ENCODE measurements around the gene KCNQ4.

The KCNQ4 gene

DNA sequence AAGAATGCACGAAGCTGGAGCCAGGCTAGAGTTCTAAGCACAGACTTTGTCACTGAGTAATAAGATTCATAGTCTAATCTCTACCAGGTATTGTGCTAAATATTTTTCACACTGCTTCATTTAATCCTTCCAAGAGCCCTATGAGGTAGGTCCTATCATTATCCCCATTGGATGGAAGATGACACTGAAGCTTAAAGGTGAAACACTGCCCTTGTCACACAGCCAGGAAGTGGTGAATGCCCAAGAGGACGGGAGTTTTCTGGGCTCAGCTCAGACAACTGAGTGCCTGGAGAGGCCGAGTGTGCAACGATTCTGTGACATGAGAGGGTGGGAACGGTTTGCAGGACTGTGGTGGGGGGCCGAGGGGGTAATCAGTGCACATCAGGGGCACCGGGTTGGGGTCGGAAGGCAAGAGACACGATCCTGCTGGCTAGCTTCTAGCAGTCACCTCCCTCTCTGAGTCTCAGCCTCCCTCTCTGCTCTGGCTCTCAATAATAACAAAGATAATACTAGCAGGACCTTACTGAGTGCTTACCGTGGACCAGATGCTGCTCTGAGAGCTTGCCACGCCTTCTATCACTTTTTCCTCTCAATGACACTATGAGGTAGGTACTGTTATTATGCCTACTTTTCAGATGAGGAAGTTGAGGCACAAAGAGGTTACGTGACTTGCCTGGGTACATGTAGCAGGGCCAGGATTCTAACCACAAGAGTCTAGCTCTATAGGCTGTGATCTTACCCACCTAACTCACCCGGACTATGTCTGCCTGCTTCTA is 12.4 kb downstream of the KCNQ4 start:
- no peak for DNase-seq (ENCODE audit: low read depth)

DNA sequence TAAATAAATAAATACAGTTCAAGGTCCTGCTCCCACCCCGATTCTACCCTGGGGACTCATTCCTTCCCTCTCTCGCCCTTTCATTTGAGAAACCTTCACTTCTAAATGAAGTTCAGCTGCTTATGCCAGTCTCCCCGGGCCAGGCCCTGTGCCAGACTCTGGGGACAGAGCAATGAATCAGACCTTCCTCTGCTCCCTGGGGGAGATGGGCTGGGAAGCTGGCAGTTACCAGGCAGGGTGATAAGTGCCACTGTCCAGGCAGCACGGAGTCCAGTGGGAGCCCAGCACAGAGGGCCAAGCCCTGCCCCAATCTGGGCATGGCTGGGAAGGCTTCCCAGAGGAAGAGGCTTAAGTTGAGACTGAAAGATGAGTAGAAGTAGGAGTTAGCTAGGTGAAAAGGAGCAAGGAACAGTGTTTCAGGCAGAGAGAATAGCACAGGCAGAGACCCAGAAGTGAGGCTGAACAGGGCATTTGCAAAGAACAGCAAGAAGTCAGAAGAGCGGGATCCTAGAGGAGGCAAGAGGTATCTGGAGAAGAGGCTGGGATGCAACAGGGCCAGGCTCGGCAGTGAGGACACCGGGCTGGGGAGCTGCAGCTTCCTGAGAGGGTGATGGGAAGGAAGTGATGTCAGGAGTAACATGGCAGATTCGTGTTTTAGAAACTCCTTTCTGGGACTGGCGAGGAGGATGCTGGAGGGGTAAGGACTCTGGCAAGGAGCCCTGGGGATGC is 13.5 kb downstream of the KCNQ4 start:
- no peak for DNase-seq (ENCODE audit: low read depth)

GRCh38 chr1:40797668-40798010 is 14.1 kb downstream of the KCNQ4 start:
- DNase-seq (ENCODE audit: low read depth): no peak

- no peak for DNase-seq (ENCODE audit: low read depth)
Measured at GRCh38 chr1:40798366-40799281, 15.0 kb downstream of the KCNQ4 start.

DNA sequence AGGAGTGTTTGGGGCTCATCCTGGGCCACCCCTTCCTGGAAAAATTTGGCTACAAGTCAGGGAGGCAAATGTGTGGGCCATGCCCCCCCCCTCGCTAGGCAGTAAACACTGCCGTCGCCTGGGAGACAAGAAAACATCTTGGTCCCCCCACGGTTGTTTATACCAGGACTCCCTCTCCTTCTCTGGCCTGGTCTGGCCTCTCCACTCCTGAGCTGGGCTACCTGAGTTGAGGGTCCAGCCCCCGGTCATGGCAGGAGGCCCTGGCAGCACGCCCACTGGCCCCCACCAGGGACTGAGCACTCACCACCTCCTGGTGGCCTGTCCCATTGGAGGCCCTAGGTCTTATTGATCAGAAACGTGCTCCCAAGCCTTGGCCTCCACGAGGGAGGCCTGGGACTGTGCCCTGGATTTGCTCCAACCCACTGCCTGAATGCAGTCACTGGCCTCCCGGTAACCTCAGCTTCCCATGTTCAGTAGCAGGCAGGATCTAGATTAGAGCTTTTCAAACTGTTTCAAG is 15.8 kb downstream of the KCNQ4 start:
- peak; percentile 32 for DNase-seq (ENCODE audit: low read depth)

DNA sequence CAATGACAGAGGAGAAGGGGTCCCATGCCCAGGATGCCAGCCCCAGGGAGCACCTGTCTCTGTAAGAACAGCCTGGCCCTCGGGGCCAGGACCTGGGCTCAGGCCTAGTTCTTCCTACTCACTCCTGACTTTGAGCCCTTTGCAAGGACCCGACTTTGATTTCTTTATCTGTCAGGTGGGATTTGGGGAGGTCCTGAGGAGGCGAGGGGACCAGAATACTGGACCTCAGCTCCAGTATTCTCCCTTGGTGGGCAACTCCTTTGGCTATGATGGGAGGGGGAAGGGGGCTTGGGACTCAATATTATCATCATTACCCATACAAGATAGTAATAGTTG is 18.1 kb downstream of the KCNQ4 start:
- DNase-seq (ENCODE audit: low read depth): no peak

DNA sequence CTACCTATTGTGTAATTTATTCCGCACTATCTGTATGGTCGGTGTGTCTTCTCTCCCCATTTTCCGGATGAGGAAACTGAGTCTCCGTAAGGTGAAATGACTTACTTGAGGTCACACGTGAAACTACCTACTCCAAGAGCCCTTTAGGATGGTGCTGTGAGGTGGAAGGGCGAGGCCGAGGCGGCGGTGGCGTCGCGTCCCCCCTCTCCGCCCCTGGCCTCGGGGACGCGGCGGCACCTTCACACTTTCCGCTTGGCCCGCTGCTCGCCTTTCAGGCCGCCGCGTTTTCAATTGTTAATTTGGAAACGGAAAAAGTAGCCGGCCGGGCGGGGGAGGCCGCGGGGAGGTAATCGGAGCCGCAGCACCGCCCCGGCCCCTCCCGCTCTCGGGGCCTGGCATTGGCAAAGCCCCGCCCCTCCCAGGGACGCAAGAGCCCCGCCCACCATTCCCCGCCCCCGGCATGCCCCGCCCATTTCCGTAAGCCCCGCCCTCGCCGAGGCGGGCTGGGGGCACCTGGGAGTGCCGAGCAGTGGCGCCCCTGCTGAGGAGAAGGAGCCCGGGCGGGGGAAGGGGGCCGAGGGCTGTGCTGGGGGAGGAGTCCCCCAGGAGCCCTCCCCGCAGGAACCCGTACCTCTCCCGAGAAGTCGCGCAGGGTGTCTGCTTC is 18.6 kb downstream of the KCNQ4 start:
- peak; percentile 47 for DNase-seq (ENCODE audit: low read depth)

DNA sequence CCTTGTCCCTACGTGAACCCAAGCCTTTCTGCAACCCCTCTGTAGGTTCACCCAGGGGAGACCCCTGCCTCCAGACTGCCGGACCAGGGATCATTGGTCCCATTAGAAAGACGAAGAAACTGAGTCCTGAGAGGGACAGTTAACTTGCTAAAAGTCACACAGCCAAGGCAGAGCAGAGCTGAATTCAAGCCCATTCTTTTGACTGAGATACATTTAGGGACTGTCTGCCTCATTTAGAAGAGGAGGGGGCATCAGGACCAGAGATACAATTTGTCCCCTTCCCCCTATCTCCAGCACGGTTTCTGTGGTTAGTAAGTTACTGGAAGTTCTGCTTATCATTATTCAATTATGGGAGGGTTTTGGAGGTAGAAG is 19.1 kb downstream of the KCNQ4 start:
- no peak for DNase-seq (ENCODE audit: low read depth)

- DNase-seq (ENCODE audit: low read depth): no peak
Measured at GRCh38 chr1:40803447-40803846, 19.9 kb downstream of the KCNQ4 start.

DNA sequence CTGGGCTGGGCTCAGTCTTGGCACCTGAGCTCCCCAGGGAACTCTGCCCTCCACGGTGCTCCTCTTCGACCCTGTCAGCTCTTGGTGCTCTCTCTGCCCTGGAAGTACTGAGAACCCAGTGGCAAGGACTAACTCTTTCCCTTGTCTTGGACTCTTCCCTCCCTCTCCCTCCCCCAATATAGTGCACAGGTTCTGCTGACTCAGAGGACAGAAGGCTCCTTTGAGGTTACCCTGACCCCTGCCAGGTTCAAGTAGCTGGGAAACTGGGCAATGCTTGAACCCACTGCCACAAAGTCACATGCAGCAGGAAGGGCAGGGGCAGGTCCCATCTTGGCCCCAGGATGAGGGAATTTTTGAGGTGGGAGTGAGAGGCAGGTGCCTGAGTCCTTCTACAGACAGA is 20.3 kb downstream of the KCNQ4 start:
- DNase-seq (ENCODE audit: low read depth): no peak

DNA sequence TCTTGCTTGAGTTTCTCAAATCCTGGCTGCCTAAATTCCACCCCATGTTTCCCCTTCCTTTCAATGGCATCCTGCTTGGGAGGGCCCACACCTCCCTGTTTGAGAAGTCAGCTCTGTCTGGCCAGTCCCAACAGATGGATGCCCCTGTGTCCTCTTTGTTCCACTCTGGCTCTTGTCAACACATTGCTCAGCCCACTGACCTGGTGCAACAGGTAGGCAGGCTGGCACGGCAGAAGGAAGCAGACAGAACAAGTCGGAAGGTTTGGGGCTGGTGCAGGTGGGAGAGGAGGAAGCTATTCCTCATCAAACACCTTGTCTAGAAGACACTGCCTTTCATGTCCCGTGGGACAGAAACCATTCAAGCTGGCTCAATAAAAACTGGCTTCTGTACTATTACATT is 22.7 kb downstream of the KCNQ4 start:
- no peak for DNase-seq (ENCODE audit: low read depth)

- DNase-seq (ENCODE audit: low read depth): no peak
Measured at GRCh38 chr1:40806731-40807695, 23.4 kb downstream of the KCNQ4 start.

DNA sequence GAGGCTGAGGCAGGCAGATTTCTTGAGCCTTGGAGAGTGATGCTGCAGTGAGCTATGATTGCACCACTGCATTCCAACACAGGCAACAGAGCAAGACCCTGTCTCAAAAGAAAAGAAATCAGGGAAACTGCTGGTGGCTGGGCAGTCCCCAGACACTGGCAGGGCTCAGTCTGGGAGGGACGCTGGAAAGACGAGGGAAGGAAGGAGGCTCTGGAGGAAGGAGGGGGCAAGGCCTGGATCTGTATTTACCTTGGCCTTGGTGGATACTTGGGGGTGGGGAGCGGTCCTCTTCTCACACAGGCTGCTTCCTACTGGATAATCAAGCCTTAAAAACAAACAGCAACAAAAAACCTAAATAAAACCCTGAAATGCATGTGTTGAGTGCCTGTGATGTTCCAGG is 24.4 kb downstream of the KCNQ4 start:
- DNase-seq (ENCODE audit: low read depth): no peak

DNA sequence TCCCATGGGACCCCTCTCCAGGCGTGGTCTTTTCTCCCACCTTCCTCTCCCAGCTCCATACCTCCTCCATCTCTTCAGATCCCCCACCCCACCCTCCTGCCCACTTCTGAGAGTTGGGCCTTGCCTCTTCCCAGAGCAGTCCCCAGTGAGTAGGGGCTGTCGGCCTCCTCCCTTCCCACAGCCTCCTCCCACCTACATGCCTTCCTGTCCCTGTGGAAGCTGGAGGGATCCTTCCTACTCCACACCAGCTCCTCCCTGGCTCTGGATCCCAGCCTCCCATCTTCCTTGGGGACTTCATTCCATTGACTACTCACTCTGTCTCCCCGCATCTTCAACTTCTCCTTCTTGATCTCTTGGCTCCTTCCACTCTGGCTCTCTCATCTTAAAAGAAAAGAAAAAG is 24.9 kb downstream of the KCNQ4 start:
- no peak for DNase-seq (ENCODE audit: low read depth)

- DNase-seq (ENCODE audit: low read depth): no peak
Measured at GRCh38 chr1:40808909-40809308, 25.3 kb downstream of the KCNQ4 start.

DNA sequence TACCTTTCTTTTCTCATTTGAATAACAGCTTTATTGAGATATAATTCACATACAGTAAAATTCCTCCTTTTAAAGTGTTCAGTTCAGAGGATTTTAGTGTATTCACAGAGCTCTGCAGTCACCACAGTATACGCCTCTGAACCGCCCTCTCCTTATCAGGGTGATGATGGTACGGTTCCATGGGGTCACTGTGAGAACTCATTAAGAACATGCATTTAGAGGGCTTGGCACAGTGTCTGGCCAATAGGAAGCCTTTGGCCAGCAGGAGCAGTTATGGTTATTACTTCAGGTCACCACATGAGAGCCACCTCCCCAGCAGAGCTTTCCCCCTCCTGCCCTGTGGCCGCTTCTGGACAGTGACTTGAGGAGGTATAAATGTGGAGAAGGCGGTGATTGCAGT is 27.3 kb downstream of the KCNQ4 start:
- no peak for DNase-seq (ENCODE audit: low read depth)

GRCh38 chr1:40815420-40815819 is 31.8 kb downstream of the KCNQ4 start:
- no peak for DNase-seq (ENCODE audit: low read depth)

- no peak for DNase-seq (ENCODE audit: low read depth)
Measured at GRCh38 chr1:40817791-40818263, 34.2 kb downstream of the KCNQ4 start.

DNA sequence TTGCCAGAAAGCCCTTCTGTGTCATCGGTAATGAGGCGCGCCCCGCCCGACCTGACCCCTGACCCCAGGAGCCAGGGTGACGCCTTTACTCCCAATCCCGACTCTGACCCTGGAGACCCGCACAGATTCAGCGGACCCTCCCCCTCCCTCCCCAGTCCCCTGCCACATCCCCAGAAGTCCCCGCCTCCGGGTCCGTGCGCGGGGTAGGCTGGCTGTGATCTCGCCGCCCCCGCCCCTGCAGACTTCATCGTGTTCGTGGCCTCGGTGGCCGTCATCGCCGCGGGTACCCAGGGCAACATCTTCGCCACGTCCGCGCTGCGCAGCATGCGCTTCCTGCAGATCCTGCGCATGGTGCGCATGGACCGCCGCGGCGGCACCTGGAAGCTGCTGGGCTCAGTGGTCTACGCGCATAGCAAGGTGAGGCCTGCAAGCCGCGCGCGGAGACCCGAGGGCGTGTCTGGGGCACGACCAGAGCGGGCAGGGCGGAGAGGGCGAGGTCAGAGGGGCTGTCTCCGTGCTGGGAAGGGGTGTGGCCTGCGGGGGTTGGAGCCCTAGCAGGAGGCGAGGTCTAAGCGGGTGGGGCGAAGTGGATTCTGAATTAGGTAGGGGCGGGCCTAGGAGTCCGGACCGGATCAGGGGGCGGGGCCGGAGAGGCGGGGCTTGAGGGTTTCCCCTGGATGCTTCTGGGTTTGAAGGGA is 34.8 kb downstream of the KCNQ4 start:
- DNase-seq (ENCODE audit: low read depth): no peak

DNA sequence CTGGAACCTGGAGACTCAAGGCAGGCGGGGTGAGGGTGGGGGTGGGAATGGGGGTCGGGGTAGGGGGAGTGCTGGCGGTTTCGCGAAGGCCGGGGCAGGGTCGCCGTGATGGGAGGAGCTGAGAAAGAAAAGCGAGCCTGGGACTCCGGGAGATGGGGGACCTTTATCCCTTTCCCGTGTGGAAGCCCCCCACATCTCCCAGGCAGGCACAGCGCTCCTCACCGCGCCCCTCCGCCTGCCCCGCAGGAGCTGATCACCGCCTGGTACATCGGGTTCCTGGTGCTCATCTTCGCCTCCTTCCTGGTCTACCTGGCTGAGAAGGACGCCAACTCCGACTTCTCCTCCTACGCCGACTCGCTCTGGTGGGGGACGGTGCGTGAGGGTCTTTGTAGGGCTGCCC is 35.5 kb downstream of the KCNQ4 start:
- no peak for DNase-seq (ENCODE audit: low read depth)

All from stromal cell of bone marrow (primary cell).